Esophagus (tissue), 2 donors: ENCODE measurements around the gene SFT2D1. TPM values are rescaled to one million over a fixed set of nuclear protein-coding genes. Genes with fewer than 3 reads are reported as not detected.

Experiments used
- H3K27ac ChIP-seq, 2 donors: one replicate each; pipeline ENCODE4 v1.5.1; 2013; ENCODE audit warnings: low read depth in 2 of 2, mild to moderate bottlenecking in 2 of 2, inconsistent platforms in 1 of 2, low read length in 1 of 2, moderate library complexity in 1 of 2
- H3K27me3 ChIP-seq, 2 donors: one replicate each; pipeline ENCODE4 v1.6.1; 2013; ENCODE audit warnings: low read length in 2 of 2, control low read depth in 1 of 2, mild to moderate bottlenecking in 1 of 2; ENCODE audit not compliant: insufficient read depth in 2 of 2, control insufficient read depth in 1 of 2
- H3K36me3 ChIP-seq, 2 donors: one replicate each; pipeline ENCODE4 v1.6.1; 2013; ENCODE audit warnings: low read length in 1 of 2; ENCODE audit not compliant: control insufficient read depth in 2 of 2, insufficient read depth in 2 of 2
- H3K4me1 ChIP-seq, 2 donors: one replicate each; pipeline ENCODE4 v1.6.1; 2013; ENCODE audit warnings: low read length in 1 of 2; ENCODE audit not compliant: control insufficient read depth in 2 of 2, insufficient read depth in 2 of 2
- H3K4me3 ChIP-seq, 2 donors: one replicate each; pipeline ENCODE4 v1.5.1; 2013; ENCODE audit warnings: low read length in 2 of 2, mild to moderate bottlenecking in 2 of 2, low read depth in 1 of 2, moderate library complexity in 1 of 2
- H3K9me3 ChIP-seq, 2 donors: one replicate each; pipeline ENCODE4 v1.6.1; 2013; ENCODE audit warnings: mild to moderate bottlenecking in 2 of 2, low read depth in 1 of 2, low read length in 1 of 2, moderate library complexity in 1 of 2; ENCODE audit not compliant: control insufficient read depth in 2 of 2, insufficient read depth in 1 of 2
- WGBS, 2 donors: extraction: QIAGEN DNeasy Blood & Tissue Kit; methylation state at CpG; one replicate each; pipeline ENCODE4 v1.1.7; 2013; 5-methylcytosine and 5-hydroxymethylcytosine counted together
- polyA plus RNA-seq, 2 donors: library from polyadenylated mRNA; stranded (reverse); fragments of 200-250 nt; gene quantifications; one replicate each; pipeline ENCODE4 v1.2.3, GENCODE V29; 2013
- donor health status: healthy with polysubstance abuse.
- donor health status: Bipolar disorder and iron deficiency.

Gene SFT2D1
- polyA plus RNA-seq, 2 donors, result 37.3 to 42.4 TPM

- no peak overlapping the region for H3K27ac ChIP-seq
- peaks cover 0 to 20% of the 10 kb centered on the region in 2 donors for H3K27me3 ChIP-seq
- H3K9me3 ChIP-seq, result no peaks in the 10 kb centered on the region
- peaks cover 0 to 14% of the 10 kb centered on the region in 2 donors for H3K4me1 ChIP-seq
- H3K4me3 ChIP-seq, result no peak overlapping the region
- 84% methylated on average over 3 of the region's 3 CpGs for WGBS, 2 donors
- no peaks in the 10 kb centered on the region for H3K36me3 ChIP-seq
These were observed 38.2 kb downstream of the SFT2D1 start for GRCh38 chr6:166304106-166304505.

GRCh38 chr6:166301611-166302529 is 40.5 kb downstream of the SFT2D1 start:
- Histone ChIP-seq H3K4me1 (peaks cover 0 to 1% of the 10 kb centered on the region in 2 donors), H3K27me3 (peaks cover 0 to 5% of the 10 kb centered on the region in 2 donors), H3K4me3 (no peak overlapping the region), H3K27ac (no peak overlapping the region), H3K36me3 (no peaks in the 10 kb centered on the region), H3K9me3 (peaks cover 0 to 3% of the 10 kb centered on the region in 2 donors)
- 88 to 90% methylated on average over 17 of the region's 17 CpGs for WGBS, 2 donors

GRCh38 chr6:166300357-166300987 is 41.9 kb downstream of the SFT2D1 start:
- Histone ChIP-seq H3K9me3 (peaks cover 0 to 3% of the 10 kb centered on the region in 2 donors), H3K27me3 (no peaks in the 10 kb centered on the region), H3K36me3 (no peaks in the 10 kb centered on the region), H3K4me1 (no peaks in the 10 kb centered on the region), H3K27ac (no peak overlapping the region), H3K4me3 (no peak overlapping the region)
- 80 to 81% methylated on average over 9 of the region's 9 CpGs for WGBS, 2 donors

GRCh38 chr6:166297606-166298005 is 44.7 kb downstream of the SFT2D1 start:
- peaks cover 0 to 3% of the 10 kb centered on the region in 2 donors for H3K9me3 ChIP-seq
- no peaks in the 10 kb centered on the region for H3K27me3 ChIP-seq
- H3K36me3 ChIP-seq, result no peaks in the 10 kb centered on the region
- H3K27ac ChIP-seq, result no peak overlapping the region
- 93 to 94% methylated on average over 23 of the region's 23 CpGs for WGBS, 2 donors
- no peaks in the 10 kb centered on the region for H3K4me1 ChIP-seq
- H3K4me3 ChIP-seq, result no peak overlapping the region

- 77 to 80% methylated on average over 10 of the region's 10 CpGs for WGBS, 2 donors
- H3K27me3 ChIP-seq, result no peaks in the 10 kb centered on the region
- H3K4me1 ChIP-seq, result no peaks in the 10 kb centered on the region
- no peak overlapping the region for H3K27ac ChIP-seq
- no peaks in the 10 kb centered on the region for H3K36me3 ChIP-seq
- H3K4me3 ChIP-seq, result no peak overlapping the region
- H3K9me3 ChIP-seq, result peaks cover 0 to 3% of the 10 kb centered on the region in 2 donors
These were observed 46.1 kb downstream of the SFT2D1 start for GRCh38 chr6:166296035-166296883.

GRCh38 chr6:166293731-166294584 is 48.4 kb downstream of the SFT2D1 start:
- no peaks in the 10 kb centered on the region for H3K36me3 ChIP-seq
- H3K9me3 ChIP-seq, result peaks cover 0 to 3% of the 10 kb centered on the region in 2 donors
- no peak overlapping the region for H3K4me3 ChIP-seq
- 75 to 84% methylated on average over 12 of the region's 12 CpGs for WGBS, 2 donors
- no peaks in the 10 kb centered on the region for H3K4me1 ChIP-seq
- H3K27me3 ChIP-seq, result no peaks in the 10 kb centered on the region
- no peak overlapping the region for H3K27ac ChIP-seq

- H3K27me3 ChIP-seq, result no peaks in the 10 kb centered on the region
- H3K4me1 ChIP-seq, result no peaks in the 10 kb centered on the region
- H3K4me3 ChIP-seq, result no peak overlapping the region
- 92% methylated on average over 14 of the region's 14 CpGs for WGBS, 2 donors
- no peak overlapping the region for H3K27ac ChIP-seq
- H3K9me3 ChIP-seq, result no peaks in the 10 kb centered on the region
- H3K36me3 ChIP-seq, result no peaks in the 10 kb centered on the region
These were observed 52.9 kb downstream of the SFT2D1 start for GRCh38 chr6:166289207-166290060.

GRCh38 chr6:166286839-166287271 is 55.5 kb downstream of the SFT2D1 start:
- H3K27me3 ChIP-seq, result no peaks in the 10 kb centered on the region
- no peak overlapping the region for H3K4me3 ChIP-seq
- H3K27ac ChIP-seq, result no peak overlapping the region
- H3K9me3 ChIP-seq, result no peaks in the 10 kb centered on the region
- WGBS, 2 donors, result 53 to 58% methylated on average over 8 of the region's 8 CpGs
- H3K4me1 ChIP-seq, result no peaks in the 10 kb centered on the region
- H3K36me3 ChIP-seq, result no peaks in the 10 kb centered on the region
